Non-pigmented ciliary epithelial cell (primary cell): Measurements from ENCODE around the gene COL6A2.
"Not testable (repeated sequence)": the region's sequence is repeated elsewhere in the genome, so short reads cannot be mapped to it uniquely, and the experiment has no call there.

ENCODE experiments used
- DNase-seq: peaks from one replicate; pipeline ENCODE4 v3.0.0-alpha.2; 2010; ENCODE audit warnings: low read depth

The COL6A2 gene

DNA sequence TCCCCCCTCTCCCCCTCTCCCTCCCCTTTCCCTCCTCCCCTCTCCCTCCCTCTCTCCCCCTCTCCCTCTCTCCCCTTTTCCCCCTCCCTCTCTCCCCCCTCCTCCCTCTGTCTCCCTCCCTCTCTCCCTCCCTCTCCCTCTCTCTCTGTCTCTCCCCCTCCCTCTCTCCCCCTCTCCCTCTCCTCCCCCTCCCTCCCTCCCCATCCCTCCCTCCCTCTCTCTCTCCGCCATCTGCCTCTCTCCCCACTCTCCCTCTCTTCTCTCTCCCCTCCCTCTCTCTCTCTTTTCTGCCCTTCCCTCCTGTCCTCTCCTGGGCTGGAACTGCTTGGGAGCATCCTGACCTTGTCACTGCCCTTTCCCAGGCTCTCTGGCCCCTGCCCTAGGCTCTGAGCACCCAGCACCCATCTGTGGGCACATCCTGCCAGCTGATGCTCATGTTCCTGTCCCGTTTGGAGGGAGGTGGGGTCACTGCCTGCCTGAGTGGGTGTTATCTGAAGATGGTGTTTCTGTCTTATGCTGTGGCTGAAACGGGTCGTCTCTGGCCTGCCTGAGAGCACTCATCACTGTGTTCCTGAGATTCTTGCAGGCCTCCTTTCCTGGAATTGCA, 46.7 kb downstream of the COL6A2 start:
- no peak for DNase-seq

DNA sequence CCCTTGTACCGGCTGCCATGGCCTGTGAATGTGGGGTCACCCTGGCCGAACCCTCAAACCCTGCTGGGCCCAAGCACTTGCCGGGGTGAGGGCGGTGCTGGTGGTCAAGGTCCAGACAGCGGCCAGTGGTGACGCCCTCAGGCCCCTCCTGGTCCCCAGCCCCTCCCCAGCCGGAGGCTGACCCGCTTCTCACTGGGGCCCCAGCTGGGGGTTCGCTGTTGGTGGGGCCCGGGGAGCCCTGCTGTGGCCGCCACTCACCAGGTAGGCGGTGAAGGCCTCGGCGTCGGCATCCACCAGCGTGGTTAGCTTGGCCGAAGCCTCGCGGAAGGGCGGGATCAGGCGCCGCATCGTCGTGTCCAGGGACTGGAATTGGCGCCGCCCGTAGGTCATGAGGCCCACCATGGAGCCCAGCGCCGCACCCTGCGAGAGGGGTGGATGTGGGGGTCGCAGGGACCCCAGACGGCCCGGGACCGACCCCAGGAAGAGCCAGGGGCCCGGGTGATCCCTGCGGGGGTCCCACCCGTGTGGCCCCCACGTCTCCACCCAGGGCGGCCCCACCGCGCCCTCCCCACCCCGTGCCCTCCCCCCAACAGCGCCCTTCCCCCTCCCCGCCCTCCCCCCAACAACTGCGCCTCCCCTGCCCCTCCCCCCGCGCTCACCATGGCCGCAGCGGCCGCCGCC, 47.4 kb downstream of the COL6A2 start:
- DNase-seq = no peak

DNA sequence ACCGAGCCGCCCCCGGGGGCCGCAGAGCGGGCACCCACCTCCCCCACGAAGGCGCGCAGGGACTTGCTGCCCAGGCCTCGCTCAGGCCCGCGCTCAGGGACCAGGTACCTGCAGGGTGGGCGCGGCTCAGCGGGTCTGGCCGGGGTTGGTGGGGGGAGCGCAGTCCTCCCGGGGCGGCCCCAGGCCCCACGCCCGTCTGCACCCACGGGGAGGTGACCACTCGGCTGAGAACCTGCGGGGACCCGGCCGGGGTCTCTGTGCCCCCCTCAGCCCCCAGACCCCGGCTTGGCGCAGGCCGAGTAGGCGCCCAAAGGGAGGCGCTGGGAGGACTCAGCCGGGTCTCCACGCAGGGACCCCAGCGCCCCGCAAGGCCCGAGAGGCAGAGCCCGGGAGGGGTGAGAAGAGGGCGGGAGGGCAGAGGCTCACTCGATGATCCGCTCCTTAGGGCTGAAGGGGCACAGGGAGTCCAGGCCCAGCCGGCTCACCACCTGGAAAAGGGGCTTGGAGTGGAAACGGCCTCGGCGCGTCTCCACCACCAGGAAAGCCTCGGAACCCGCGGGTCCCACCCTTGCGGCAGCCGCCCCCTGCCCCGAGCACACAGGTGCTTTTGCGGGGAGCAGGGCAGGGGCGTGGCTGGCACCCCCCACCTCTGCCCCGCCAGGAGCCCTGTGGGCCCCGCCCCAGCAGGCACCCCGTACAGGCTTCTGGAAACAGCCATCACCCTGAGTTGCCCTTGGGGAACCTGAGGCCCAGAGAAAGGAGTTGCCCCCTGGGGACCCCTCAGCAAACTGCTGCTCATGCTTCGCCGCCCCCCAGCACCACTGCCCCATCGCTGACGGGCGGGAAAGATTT, 48.2 kb downstream of the COL6A2 start:
- DNase-seq = no peak

DNA sequence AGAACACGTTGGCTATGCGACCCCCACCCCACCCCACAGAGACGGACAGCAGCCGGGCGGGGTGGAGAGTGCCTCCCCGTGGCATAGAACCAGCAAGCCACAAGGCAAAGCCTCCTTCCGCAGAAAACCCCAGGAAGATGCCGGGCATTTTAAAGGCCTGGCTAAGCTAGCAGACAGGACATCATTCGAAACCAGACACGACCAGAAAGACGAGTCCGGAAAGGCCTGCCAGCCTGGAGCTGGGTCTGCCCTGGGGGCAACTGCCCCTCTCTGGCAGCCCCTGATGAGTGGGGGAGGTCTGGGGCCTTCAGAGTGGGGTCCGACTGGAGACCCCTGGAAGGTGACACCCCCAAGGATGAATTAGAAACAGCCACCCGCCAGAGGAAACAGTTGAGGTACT, 48.9 kb downstream of the COL6A2 start:
- no peak for DNase-seq

DNA sequence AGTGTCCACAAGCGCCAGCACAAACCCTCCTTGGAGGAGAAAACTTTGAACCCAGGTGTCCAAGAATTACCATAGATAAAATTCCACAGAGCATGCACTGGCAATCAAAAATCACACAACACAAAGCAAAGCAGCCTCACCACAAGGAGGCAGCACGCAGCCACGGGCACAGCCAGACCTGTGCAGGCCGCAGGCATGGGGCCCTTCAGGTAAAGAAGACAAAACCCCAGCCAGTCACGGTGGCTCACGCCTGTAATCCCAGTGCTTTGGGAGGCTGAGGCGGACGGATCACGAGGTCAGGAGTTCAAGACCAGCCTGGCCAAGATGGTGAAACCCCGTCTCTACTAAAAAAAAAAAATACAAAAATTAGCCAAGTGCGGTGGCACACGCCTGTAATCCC, 49.5 kb downstream of the COL6A2 start:
- not testable (repeated sequence) for DNase-seq

DNA sequence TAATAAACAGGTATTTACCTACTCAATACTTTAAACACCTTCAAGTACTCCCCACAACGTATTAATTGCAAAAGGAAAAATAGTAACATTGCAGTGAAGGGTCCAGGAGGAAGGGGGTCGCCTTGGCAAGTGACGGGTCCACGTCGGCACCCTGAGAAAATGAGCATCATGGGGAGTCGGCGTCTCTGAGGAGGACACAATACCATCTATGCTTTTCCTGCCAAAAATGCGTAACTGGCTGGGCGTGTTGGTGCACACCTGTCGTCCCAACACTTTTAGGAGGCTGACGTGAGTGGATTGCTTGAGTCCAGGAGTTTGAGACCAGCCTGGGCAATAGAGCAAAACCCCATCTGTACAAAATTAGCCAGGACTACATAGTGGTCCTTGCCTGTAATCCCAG, 50.2 kb downstream of the COL6A2 start:
- no peak for DNase-seq

DNA sequence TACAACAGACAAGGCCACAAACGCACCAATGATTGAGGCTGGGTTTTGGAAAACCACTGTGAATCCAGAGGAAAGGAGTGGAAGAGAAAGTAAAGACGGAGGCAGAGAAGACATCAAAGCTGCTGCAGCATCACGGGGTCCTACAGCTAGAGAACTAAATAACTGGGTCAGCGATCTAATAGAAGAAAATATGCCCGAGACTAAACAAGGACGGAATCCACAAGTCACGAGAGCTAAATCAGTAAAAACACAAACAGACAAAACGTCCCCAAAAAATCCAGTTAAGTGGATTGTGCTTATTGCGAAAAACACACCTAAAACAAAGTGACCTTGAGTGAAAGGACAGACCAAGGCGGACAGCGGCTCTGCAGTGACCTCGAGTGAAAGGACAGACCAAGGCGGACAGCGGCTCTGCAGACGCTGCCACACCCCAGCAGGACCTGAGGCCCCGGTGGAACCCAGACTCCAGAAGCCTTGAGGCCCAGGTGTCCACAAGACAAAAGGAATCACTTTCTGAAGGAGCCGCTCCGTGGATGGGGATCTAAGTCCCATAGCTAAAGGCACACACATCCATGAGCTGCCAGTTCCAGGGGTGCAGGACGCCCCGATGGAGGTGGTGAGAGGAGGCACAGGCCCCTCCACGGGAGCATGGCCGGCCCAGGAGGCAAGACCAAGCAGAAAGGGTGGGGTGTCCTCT, 51.4 kb downstream of the COL6A2 start:
- DNase-seq = no peak

DNA sequence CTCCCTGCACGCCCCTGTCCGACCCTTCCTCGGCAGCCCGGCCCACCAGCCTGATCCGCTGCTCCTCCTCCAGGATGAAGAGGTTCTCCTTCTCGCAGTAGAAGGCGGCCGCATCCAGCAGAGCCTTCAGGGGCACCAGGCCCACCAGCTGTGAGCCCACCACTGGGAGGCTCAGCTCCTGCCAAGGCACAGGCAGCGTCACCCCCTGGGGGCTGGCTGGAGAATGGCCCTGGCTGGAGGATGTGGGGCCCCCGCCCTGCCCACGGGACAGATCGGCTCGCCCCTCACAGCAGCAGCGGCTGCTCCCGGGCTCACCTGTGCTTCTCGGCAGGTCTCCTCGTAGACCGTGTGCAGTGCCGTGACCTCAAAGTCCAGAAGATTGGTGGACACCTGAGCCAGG, 52.2 kb downstream of the COL6A2 start:
- DNase-seq = no peak

DNA sequence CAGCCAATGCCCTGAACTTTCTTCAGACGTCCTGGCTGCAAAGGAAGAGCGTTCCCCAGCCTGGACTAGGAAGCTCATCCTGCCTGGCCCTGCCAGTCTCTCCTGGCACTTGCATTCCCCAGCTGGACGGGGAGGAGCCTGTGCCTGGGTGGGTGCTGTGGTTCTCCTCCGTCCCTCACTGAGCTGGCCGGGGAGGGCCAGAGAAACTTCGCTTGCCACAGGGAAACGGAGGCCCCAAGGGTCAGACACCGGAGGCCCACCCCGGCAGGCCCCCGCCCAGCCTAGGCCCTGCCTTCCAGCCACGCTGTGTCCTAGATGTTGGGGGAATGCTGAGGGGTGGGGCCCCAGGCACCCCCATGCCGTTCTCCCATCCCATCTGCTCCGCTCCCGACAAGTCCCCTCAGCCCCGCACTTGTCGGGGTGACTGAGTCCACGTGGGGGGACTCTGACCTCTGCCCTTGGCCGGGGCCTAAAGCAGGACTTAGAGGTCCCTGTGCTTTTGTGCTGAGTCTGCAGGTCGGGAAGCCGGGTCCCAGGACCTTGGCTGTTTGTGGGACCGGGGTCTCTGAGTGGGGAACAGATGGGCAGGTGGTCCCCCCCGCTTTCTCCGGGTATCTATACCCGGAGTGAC, 52.7 kb downstream of the COL6A2 start:
- DNase-seq = no peak

DNA sequence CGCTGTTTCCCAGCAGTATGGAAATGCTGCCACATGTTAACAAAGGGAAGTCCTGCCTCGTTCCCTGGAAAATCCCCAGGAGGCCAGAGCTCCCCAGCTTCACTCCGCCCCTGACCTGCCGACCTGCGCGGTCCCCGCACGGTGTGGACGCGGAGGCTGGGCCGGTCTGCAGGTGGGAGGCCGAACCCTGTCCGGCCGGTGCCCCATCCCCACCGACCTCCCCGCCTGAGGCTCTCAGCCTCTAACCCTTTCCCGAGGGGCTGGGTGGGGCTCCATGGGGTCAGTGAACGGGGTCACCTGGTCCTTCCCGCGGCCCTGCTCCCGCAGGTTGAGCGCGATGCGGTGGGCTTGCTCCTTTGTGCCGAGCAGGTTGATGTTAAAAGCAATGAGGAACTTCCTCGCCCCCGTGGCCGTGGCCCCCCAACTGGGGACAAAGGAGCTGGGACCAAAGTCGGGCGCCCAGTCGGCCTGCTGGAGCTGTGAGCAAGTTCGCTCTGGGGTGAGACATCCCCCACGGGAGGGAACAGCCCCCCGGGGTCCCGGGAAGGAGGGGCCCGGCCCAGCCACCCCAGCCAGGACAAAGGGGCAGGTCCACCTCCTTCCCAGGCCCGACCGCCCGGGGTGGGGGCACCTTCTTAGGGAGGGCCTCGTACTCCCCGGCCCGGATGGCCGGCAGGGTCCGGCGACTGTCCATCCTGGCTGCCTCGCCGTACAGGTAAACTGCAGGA, 53.5 kb downstream of the COL6A2 start:
- DNase-seq = no peak

DNA sequence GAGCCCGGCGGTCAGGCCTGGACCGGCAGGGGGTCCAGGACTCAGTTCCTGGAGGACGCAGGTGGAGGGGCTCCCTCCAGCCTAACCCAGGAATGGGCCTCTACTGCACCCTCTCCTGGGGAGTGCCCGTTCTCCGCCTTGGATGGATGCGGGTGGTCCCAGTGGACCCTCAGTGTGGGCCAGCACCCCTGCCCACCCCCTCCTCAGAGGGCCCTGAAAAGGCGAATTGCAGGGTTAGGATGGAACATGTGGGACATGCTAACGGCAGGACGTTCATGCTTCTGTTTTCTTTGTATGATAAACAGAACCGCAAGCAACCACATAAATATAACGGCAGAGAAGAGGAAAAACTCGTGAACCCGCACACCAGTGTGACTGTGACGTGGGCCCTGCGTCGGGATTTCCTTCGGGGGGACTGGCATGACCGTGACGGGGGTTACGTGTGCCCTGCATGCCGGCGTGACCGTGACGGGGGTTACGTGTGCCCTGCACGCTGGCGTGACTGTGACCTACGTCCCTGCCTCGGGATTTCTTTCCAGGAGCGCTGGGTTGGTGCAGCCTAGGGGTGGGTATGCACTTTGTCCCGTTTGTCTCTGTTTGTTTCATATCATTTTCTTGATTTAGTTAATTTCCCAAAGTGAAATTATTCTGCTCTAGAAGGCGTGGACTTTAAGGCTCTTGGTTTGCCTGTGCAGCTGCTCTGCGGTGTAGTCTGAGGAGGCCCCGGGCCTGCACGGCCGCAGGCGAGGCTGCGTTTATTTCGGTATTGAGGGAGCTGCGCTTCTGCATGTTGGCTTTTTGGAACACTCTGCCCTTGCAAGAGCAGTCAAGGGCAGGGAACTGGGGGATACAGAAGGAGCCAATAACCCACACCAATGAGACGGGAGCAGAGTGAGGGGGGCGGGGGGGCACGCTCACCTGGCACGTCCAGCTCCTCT, 54.3 kb downstream of the COL6A2 start:
- DNase-seq = no peak

DNA sequence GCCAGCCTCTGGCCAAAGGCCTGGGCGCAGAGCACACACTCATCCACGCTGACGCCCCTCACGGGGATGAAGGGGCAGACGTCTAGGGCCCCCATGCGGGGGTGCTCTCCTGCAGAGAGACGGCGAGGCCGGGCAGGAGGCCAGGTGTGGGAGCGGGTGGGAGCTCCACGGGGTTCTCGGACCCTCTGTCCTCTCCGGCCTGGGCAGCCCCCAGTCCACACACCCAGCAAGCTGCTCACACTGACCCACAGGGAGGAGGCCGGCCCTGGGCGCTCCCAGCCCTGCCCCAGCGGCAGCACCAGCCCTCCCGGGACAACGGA, 55.0 kb downstream of the COL6A2 start:
- DNase-seq = no peak

DNA sequence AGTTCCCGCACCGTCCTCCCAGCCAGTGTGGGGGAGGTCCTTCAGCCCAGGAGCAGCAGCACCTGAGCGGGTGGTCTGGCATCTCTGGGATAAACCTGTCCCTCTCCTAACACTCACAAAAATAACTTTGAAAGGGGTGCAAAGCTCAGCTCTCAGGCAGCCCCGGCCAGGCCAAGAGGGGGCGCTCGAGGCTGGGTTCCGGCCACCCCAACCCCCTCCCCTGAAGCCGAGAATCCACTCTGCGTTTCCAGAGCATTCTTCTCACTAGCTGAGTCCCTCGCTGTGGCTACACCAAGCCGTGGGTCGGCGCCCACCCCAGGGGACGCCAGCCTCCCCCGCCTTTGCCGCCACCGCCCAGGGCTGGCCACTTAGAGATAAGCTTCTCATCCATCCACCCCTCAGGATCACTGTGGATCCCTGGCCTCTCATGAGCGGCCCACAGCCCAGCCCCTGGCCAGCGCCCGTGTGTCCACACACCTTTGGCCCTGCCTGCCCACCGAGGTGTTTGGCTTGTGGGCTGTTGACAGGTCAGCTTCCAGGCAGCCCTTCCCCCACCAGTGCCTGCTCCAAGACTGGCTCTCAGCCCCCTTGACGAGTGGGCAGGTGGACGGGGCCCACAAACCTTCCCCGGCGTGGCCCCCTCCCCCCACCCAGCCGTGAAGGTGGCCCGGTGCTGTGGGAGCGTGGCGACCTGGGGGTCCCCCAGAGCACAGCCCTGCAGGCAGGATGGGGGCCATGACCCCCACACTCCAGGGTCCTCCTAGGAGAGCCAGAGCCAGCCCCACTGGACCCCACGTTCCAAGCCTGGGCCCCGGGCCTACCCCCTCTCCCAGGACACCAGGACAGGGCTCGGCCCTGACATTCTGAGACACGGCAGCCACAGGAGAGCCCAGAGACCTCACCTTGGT, 55.6 kb downstream of the COL6A2 start:
- DNase-seq = no peak

DNA sequence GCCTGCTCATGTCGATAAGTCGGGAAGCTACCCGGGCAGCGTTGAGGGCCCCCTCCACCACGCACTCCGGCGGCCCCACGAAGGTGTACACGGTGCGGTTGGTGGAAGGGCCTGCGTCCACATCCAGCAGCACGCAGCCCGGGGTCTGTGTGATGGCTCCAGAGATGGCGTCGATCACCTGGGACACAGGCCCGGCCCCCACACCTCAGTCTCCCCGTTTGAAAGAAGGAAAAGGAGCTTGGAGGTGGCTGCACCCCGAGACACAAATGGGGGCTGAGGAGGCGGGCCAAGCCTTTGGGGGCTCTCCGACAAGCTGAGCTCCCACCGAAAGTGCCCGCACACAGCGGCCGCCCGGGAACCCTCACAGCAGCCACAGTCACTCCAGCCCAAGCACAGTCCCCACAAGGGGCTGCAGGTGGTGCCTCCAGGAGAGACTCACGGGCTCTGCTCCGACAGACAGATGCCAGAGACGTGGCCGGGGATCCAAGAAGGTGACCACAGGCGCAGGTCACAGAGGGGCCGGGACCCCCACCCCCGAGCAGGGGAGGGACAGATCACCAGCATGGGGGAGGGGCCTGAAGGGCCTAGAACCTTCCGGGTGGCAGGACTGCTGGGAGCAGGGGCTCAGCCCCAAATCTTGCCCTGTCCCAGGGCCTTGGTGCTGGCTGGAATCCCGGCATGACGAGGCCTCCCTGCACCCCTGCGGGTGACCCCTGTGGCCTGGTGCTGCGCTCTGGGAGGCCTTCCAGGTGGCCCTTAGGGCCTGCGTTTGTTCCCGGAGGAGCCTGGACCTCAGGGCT, 56.4 kb downstream of the COL6A2 start:
- no peak for DNase-seq

DNA sequence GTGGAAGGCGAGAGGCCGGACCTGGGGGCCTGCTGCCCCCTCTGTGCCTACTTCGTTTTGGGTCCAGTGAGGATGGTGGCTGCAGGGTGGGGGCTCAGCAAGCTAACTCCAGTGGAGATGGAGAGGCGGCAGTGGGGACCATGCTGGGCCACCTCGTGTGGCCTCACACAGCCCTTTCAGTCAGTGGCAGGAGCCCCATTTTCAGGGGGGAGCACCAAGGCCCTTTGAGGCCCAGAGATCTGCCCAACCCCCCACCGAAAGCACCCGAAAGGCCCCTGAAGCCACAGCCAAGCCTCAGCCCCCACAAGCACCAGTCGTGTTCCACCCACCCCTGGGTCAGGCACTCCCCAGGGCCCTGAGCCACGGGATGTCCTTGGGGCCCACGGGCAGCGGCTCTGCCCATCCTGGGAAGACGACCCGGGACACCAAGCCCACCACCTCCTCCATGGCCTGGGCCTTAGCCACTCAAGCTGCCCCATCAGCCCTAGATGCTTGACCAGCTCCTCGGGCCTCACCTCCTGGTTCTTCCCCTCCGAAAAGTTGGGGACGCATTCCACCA, 57.1 kb downstream of the COL6A2 start:
- DNase-seq = no peak

DNA sequence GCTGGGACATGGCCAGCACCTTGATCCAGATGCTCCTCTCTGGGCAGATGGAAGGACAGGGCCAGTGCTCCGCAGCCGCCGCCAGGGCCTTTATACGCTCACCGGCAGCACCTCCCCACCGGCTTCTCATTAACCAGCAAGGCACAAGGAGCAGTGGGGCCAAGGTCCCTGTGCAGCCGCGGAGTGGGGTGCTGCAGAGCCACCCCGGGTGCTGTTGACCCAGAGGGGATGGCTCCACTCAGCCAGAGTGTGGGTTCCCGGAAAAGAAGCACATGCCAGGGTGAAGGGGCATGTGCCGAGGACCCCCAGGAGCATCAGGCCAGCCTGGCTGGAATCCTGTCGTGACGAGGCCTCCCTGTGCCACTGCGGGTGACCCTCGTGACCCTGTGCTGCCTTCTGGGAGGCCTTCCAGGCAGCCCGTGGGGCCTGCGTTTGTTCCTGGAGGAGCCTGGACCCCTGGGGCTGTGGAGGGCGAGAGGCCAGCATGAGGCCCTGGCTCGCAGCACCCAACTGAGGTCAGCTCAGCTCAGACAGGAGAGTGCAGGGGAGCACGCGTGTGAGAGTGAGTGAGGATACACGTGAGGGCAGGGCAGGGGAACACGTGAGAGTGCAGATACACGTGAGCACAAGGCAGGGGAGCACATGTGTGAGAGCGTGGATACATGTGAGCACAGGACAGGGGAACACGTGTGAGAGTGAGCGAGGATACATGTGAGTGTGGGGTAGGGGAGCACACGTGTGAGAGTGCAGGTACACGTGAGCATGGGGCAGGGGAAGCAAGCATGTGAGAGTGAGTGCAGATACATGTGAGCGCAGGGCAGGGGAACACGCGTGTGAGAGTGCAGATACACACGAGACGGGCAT, 57.8 kb downstream of the COL6A2 start, which contains the start of gene FTCD:
Gene FTCD (minus strand): TSS at position 66 of the 864 bp plus-strand sequence. CDS start 56 bp downstream, at position 10.
- DNase-seq = no peak

DNA sequence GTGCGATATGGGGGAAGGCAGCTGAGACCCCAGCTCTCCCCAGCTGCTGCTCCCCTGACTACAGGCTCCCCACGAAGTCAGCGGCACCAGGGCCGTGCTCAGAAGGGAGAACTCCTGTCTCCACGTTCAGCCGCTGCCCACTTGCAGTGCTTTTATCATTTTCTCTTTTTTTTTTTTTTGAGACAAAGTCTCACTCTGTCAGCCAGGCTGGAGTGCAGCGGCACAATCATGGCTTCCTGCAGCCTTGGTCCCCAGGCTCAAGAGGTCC, 58.4 kb downstream of the COL6A2 start:
- DNase-seq = no peak
